Dermis microvascular lymphatic vessel endothelial cell (primary cell): Measurements from ENCODE around the gene FABP6. TPM values are rescaled to one million over a fixed set of nuclear protein-coding genes. Genes with fewer than 3 reads are reported as not detected.

Experiments used
- total RNA-seq: library from RNA; depleted of rRNA; stranded (reverse); fragments of >200 nt; gene quantifications from 2 replicates; pipeline ENCODE4 v1.2.1, GENCODE V29; 2014

FABP6 gene
- total RNA-seq, 1 donor from 2014 or later: not detected

Other genes with a start within 250 kb of the FABP6 start
- 36.7 and 38.9 TPM in 2 replicates for gene TTC1, start 220.4 kb upstream of the FABP6 start, total RNA-seq
- gene PWWP2A, start 110.1 kb upstream of the FABP6 start, total RNA-seq: 9.0 and 12.1 TPM in 2 replicates
- gene CCNJL, start 83.1 kb downstream of the FABP6 start, total RNA-seq: 4.0 and 8.5 TPM in 2 replicates
- 0.26 and 0.38 TPM in 2 replicates for gene C1QTNF2, start 141.1 kb downstream of the FABP6 start, total RNA-seq
- gene FAM200C, start 170.5 kb downstream of the FABP6 start, total RNA-seq: 2.9 and 3.1 TPM in 2 replicates
- gene SLU7, start 189.6 kb downstream of the FABP6 start, total RNA-seq: 35.9 and 40.3 TPM in 2 replicates
- gene PTTG1, start 192.3 kb downstream of the FABP6 start, total RNA-seq: 47.0 and 102 TPM in 2 replicates